Type B pancreatic cell (in vitro differentiated cells): ENCODE measurements around the gene GGT1. TPM values are rescaled to one million over a fixed set of nuclear protein-coding genes. Genes with fewer than 3 reads are reported as not detected.
"Not testable (repeated sequence)": the region's sequence is repeated elsewhere in the genome, so short reads cannot be mapped to it uniquely, and the experiment has no call there.

ENCODE experiments used
- DNase-seq: peaks from one replicate; pipeline ENCODE4 v3.0.0; 2021; ENCODE audit warnings: mixed read lengths; ENCODE audit not compliant: unreplicated experiment; ENCODE audit errors: extremely low spot score
- H3K27ac Mint-ChIP-seq: 2 replicates; pipeline ENCODE4 v1.8.0; 2021; ENCODE audit warnings: mild to moderate bottlenecking, mixed read lengths
- H3K27me3 Mint-ChIP-seq: 2 replicates; pipeline ENCODE4 v1.8.0; 2021; ENCODE audit warnings: mixed read lengths
- H3K36me3 Mint-ChIP-seq: 2 replicates; pipeline ENCODE4 v1.8.0; 2021; ENCODE audit warnings: mixed read lengths
- H3K4me1 Mint-ChIP-seq: one replicate; pipeline ENCODE4 v1.8.0; 2021; ENCODE audit warnings: mixed read lengths; ENCODE audit not compliant: unreplicated experiment
- H3K4me3 Mint-ChIP-seq: 2 replicates; pipeline ENCODE4 v1.8.0; 2021; ENCODE audit warnings: mild to moderate bottlenecking, mixed read lengths
- H3K9me3 Mint-ChIP-seq: 2 replicates; pipeline ENCODE4 v1.8.0; 2021; ENCODE audit warnings: mixed read lengths
- total RNA-seq: library from RNA; stranded (reverse); gene quantifications from 2 replicates; pipeline ENCODE4 v1.2.1, GENCODE V29; 2021; ENCODE audit warnings: low replicate concordance
- TF ChIP-seq, protein P1 (sequence below): fragments of 200-600 bp; sonication (generic); conservative IDR thresholded peaks from 2 replicates; pipeline ENCODE4 v1.5.0; 2021; ENCODE audit warnings: antibody characterized with exemption, mild to moderate bottlenecking

GGT1 gene
- total RNA-seq, 1 donor from 2014 or later = 4.2 TPM

DNA sequence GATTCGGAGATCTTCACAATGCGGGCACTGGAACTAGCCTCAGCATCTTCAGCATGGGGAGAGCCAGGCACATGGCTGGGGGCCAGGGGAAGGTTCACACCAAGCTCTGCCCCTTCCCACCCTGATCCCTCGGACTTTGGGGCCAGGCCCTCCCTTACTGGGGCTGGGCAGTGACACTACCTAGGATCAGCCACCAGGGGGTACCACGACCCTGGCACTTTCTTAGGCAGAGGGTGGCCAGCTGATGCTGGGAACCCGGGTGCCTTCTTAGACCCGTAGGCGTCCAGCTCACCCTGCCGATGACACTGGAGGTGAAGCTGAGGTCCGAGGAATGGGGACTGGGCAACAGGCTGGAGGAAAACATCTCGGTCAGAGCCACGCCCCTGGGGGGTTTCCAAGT lies 26.1 kb downstream of the GGT1 start:
- H3K36me3 Mint-ChIP-seq, H3K27ac Mint-ChIP-seq, H3K4me3 Mint-ChIP-seq, H3K27me3 Mint-ChIP-seq, DNase-seq, H3K9me3 Mint-ChIP-seq: not testable (repeated sequence)
- H3K4me1 Mint-ChIP-seq = peaks cover 24% of the 10 kb centered on the region
- TF ChIP-seq, protein P1, sequence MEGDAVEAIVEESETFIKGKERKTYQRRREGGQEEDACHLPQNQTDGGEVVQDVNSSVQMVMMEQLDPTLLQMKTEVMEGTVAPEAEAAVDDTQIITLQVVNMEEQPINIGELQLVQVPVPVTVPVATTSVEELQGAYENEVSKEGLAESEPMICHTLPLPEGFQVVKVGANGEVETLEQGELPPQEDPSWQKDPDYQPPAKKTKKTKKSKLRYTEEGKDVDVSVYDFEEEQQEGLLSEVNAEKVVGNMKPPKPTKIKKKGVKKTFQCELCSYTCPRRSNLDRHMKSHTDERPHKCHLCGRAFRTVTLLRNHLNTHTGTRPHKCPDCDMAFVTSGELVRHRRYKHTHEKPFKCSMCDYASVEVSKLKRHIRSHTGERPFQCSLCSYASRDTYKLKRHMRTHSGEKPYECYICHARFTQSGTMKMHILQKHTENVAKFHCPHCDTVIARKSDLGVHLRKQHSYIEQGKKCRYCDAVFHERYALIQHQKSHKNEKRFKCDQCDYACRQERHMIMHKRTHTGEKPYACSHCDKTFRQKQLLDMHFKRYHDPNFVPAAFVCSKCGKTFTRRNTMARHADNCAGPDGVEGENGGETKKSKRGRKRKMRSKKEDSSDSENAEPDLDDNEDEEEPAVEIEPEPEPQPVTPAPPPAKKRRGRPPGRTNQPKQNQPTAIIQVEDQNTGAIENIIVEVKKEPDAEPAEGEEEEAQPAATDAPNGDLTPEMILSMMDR = peak; percentile 63

DNA sequence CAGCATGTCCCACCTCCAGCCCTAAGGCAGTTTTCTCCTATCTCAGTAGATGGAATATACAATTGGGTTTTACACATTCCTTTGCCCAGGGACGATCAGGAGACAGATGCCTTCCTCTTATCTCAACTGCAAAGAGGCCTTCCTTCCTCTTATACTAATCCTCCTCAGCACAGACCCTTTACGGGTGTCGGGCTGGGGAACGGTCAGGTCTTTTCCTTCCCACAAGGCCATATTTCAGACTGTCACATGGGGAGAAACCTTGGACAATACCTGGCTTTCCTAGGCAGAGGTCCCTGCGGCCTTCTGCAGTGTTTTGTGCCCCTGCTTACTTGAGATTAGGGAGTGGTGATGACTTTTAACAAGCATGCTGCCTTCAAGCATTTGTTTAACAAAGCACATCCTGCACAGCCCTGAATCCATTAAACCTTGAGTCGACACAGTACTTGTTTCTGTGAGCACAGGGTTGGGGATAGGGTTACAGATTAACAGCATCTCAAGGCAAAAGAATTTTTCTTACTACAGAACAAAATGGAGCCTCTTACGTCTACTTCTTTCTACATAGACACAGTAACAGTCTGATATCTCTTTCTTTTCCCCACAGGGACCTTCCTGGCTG lies 27.9 kb downstream of the GGT1 start:
- peak overlapping the region; percentile 69 for H3K27ac Mint-ChIP-seq
- not testable (repeated sequence) for H3K27me3 Mint-ChIP-seq, H3K4me3 Mint-ChIP-seq, H3K36me3 Mint-ChIP-seq, DNase-seq, H3K9me3 Mint-ChIP-seq
- H3K4me1 Mint-ChIP-seq = peaks cover 24% of the 10 kb centered on the region

- Mint-ChIP-seq H3K4me1 (peaks cover 24% of the 10 kb centered on the region), H3K27ac (peak overlapping the region; percentile 69)
- DNase-seq, H3K36me3 Mint-ChIP-seq, H3K9me3 Mint-ChIP-seq, H3K27me3 Mint-ChIP-seq, H3K4me3 Mint-ChIP-seq: not testable (repeated sequence)
Measured at GRCh38 chr22:24631430-24632122, 28.6 kb downstream of the GGT1 start.

GRCh38 chr22:24632642-24633041 lies 29.6 kb downstream of the GGT1 start:
- H3K4me1 Mint-ChIP-seq = peaks cover 24% of the 10 kb centered on the region
- H3K27ac Mint-ChIP-seq = peak overlapping the region; percentile 46
- not testable (repeated sequence) for H3K27me3 Mint-ChIP-seq, DNase-seq, H3K4me3 Mint-ChIP-seq, H3K9me3 Mint-ChIP-seq, H3K36me3 Mint-ChIP-seq

DNA sequence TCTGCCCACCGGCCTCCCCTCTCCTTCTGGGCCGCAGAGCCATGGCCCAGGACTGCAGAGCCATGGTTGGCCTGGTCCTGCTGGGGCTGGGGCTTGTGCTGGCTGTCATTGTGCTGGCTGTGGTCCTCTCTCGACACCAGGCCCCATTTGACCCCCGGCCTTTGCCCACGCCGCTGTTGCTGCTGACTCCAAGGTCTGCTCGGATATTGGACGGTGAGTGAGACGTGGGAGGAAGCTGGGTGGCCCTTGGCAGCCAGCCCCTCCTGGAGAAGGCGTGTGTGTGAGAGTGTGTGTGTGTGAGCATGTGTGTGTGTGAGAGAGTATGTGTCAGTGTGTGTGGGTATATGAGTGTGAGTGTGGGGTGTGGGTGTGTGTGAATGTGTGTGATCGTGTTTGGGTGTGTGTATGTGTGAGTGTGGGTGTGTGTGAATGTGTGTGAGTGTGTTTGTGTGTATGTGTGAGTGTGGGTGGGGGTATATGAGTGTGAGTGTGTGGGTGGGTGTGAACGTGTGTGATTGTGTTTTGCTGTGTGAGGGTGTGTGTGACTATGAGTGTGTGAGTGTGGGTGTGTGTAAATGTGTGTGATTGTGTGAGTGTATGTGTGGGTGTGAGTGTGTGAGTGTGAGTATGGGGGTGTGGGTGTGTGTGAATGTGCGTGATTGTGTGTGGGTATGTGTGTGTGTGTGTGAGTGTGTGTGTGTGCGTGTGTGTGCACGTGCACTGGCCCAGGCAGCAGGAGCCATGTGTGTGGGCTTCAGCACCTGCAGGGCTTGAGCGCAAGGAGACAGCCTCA lies 30.4 kb downstream of the GGT1 start:
- not testable (repeated sequence) for H3K27me3 Mint-ChIP-seq, H3K36me3 Mint-ChIP-seq, H3K9me3 Mint-ChIP-seq, DNase-seq
- Mint-ChIP-seq H3K4me3 (peak overlapping the region; percentile 65), H3K4me1 (peaks cover 24% of the 10 kb centered on the region), H3K27ac (peak overlapping the region; percentile 46)

GRCh38 chr22:24634776-24635389 lies 31.9 kb downstream of the GGT1 start:
- H3K27me3 Mint-ChIP-seq, H3K36me3 Mint-ChIP-seq, H3K4me3 Mint-ChIP-seq, H3K9me3 Mint-ChIP-seq, DNase-seq, H3K27ac Mint-ChIP-seq: not testable (repeated sequence)
- TF ChIP-seq, protein P1 = peak; percentile 52
- peaks cover 24% of the 10 kb centered on the region for H3K4me1 Mint-ChIP-seq

- not testable (repeated sequence) for H3K9me3 Mint-ChIP-seq, H3K4me3 Mint-ChIP-seq, DNase-seq, H3K36me3 Mint-ChIP-seq, H3K27ac Mint-ChIP-seq, H3K27me3 Mint-ChIP-seq
- H3K4me1 Mint-ChIP-seq = peaks cover 11% of the 10 kb centered on the region
Measured at GRCh38 chr22:24636513-24636912, 33.5 kb downstream of the GGT1 start.

GRCh38 chr22:24642307-24642706 lies 39.3 kb downstream of the GGT1 start:
- not testable (repeated sequence) for H3K4me3 Mint-ChIP-seq, H3K36me3 Mint-ChIP-seq, H3K9me3 Mint-ChIP-seq, H3K27me3 Mint-ChIP-seq, H3K4me1 Mint-ChIP-seq, DNase-seq, H3K27ac Mint-ChIP-seq

- not testable (repeated sequence) for H3K27me3 Mint-ChIP-seq, H3K9me3 Mint-ChIP-seq, H3K4me3 Mint-ChIP-seq, H3K36me3 Mint-ChIP-seq, H3K4me1 Mint-ChIP-seq, DNase-seq, H3K27ac Mint-ChIP-seq
Measured at GRCh38 chr22:24644409-24644808, 41.4 kb downstream of the GGT1 start.

GRCh38 chr22:24645408-24646399 lies 42.7 kb downstream of the GGT1 start:
- not testable (repeated sequence) for H3K4me3 Mint-ChIP-seq, H3K27me3 Mint-ChIP-seq, DNase-seq, H3K9me3 Mint-ChIP-seq, H3K27ac Mint-ChIP-seq, H3K4me1 Mint-ChIP-seq, H3K36me3 Mint-ChIP-seq
